GF-D8 (cell line): ENCODE data around the gene GOLGA6L26.
"Not testable (repeated sequence)": the region's sequence is repeated elsewhere in the genome, so short reads cannot be mapped to it uniquely, and the experiment has no call there.

Experiments used
- DNase-seq: peaks from one replicate; lab custom pipeline; 2025; lab: John Stamatoyannopoulos, UW

The GOLGA6L26 gene

DNA sequence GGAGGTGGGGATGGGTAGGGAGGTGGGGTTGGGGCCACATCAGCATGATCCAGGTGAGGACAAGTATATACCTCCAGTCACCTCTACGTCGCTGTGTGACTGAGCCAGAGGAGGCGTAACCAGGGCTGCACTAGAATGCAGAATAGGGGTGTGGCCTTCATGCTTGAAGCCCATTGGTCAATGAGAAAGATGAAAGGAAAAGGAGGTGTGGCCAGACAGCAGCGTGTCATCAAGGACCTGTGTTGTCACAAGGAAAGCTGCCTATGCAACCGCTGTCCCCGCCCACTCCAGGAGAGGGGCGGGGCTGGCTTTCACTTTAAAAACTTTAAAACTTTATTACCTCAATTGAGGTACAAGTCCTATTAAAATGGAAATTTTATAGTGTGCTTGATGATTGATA lies at the start of gene GOLGA6L26:
TSS of gene GOLGA6L26 (minus strand) at position 101 of the 400 bp plus-strand sequence. CDS start at position 40, 61 bp downstream.
- not testable (repeated sequence) for DNase-seq

GRCh38 chr15:23381192-23381591 lies 47.2 kb upstream of the GOLGA6L26 start:
- DNase-seq, result not testable (repeated sequence)

- not testable (repeated sequence) for DNase-seq
Observed at GRCh38 chr15:23380700-23381099, 46.7 kb upstream of the GOLGA6L26 start.

GRCh38 chr15:23378946-23379345 lies 45.0 kb upstream of the GOLGA6L26 start:
- DNase-seq, result not testable (repeated sequence)

DNA sequence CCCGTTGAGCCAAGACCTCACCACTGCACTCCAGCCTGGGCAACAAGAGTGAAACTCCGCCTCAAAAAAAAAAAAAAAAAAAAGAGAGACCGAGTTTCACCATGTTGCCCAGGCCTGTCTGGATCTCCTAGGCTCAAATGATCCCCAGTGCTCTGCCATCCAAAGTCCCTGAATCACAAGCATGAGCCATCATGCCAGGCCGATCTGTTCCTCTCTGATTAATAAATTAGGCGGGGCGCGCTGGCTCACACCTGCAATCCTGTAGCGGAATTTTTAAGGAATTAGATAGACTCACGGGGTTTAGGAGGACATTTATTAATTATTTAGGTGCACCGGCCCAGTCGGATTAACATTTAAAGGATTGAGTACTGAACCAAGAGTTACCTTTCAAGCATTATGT lies 40.2 kb upstream of the GOLGA6L26 start:
- DNase-seq, result not testable (repeated sequence)

DNA sequence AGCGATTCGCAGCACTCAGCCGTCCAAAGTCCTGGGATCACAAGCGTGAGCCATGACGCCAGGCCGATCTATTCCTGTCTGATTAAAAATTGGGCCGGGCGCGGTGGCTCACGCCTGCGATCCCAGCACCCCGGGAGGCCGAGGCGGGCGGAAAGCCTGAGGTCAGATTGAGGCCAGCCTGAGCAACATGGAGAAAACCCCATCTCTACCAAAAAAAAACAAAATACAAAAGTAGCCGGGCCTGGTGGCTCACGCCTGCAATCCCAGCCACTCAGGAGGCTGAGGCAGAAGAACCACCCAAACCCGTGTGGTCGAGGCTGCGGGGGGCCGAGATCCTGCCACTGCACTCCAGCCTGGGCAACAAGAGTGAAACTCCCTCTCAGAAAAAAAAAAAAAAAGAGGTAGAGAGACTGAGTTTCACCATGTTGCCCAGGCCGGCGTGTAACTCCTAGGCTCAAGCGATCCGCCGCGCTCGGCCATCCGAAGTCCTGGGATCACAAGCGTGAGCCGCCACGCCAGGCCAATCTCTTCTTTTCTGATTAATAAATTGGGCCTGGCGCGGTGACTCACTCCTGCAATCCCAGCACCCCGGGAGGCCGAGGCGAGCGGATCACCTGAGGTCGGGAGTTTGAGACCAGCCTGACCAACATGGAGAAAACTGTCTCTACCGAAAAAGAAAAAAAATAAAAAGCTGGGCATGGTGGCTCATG lies 39.0 kb upstream of the GOLGA6L26 start:
- not testable (repeated sequence) for DNase-seq

- no peak for DNase-seq
Observed at GRCh38 chr15:23372284-23372683, 38.3 kb upstream of the GOLGA6L26 start.

- not testable (repeated sequence) for DNase-seq
Observed at GRCh38 chr15:23371868-23372267, 37.9 kb upstream of the GOLGA6L26 start.

DNA sequence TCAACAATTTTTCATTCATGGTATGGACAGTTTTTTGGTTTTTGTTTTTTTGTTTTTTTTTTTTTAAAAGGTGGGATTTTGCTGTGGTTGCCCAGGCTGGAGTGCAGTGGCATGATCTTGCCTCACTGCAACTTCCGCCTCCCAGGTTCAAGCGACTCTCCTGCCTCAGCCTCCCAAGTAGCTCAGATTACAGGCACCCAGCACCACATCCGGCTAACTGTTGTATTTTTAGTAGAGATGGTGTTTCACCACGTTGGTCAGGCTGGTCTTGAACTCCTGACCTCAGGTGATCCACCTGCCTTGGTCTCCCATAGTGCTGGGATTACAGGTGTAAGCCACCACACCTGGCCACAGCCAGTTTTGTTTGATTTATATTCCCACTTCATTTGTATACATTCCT lies 37.1 kb upstream of the GOLGA6L26 start:
- not testable (repeated sequence) for DNase-seq

DNA sequence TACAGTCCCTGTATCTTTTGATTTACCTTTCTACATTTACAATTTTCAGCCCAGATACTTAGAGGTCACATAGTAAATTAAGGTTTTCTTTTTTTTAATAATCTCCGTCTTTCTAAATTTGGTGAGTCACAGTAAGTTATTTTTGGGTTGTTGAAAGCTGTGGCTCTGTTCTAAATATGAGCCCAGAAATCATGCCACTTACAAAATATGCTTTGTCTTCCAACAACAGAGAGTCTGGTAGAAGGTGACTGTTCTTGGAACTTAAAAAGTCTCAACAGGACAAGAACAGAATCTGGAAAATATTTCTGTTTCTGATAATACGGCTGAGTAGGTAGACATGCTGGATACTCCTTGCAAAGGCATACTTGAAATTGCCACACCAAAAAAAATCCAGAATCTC lies 36.6 kb upstream of the GOLGA6L26 start:
- DNase-seq, result no peak

DNA sequence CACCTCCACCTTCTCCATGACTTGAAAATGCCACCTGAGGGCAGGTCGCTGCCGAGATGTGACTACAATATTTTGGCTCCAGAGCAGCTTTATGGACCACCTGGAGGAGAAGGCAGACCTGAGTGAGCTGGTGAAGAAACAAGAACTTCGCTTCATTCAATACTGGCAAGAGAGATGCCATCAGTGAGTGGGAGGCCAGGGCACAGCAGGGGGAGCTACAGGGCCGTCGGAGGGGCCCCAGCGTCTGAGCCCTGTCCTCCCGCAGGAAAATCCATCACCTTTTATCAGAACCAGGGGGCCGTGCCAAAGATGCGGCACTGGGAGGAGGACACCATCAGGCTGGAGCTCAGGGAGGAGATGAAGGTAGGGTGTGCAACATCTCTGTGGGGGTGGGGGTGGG lies 30.3 kb upstream of the GOLGA6L26 start:
- not testable (repeated sequence) for DNase-seq

DNA sequence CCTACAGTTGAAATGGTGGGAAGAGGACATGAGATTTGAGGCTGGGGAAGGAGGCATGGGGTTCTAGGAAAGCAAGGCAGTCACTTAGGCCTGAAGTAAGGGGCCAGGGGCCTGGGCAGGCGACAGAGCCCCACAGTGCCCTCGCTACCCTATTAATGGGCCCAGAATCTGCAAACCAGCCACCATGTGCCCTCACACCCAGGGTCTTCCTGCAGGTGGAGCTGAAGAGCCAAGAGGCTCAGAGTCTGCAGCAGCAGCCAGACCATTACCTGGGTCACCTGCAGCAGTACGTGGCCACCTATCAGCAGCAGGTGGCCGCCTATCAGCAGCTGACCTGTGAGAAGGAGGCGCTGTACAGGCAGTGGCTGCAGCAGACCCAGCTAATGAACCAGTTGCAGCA lies 28.6 kb upstream of the GOLGA6L26 start:
- not testable (repeated sequence) for DNase-seq

GRCh38 chr15:23354448-23354847 lies 20.5 kb upstream of the GOLGA6L26 start, which contains the start of gene GOLGA8S:
TSS of gene GOLGA8S (plus strand) at chr15:23354748. CDS start at chr15:23354810, 62 bp downstream.
- not testable (repeated sequence) for DNase-seq

DNA sequence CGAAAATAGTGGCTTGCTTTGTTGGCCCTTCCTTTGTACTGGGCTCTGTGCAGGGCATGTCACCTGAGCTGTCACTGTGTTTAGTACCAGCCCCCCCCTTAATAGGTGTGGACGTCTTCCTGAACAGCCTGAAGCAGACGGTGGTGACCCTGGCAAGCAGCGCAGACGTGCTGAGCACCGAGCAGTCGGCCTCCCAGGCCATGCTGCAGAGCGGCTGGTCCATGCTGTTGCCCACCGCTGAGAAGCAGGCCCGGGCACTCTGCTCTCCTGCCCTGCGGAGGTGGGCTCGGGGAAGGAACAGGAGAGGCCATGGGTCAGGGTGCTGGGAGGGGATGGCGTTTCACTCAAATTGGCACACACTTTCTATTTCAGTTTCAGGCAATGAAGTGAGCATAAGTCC lies 22.8 kb downstream of the GOLGA6L26 start:
- DNase-seq, result not testable (repeated sequence)

- DNase-seq, result not testable (repeated sequence)
Observed at GRCh38 chr15:23305921-23306320, 28.1 kb downstream of the GOLGA6L26 start.

- not testable (repeated sequence) for DNase-seq
Observed at GRCh38 chr15:23304805-23305204, 29.2 kb downstream of the GOLGA6L26 start.

- not testable (repeated sequence) for DNase-seq
Observed at GRCh38 chr15:23304267-23304666, 29.7 kb downstream of the GOLGA6L26 start.

DNA sequence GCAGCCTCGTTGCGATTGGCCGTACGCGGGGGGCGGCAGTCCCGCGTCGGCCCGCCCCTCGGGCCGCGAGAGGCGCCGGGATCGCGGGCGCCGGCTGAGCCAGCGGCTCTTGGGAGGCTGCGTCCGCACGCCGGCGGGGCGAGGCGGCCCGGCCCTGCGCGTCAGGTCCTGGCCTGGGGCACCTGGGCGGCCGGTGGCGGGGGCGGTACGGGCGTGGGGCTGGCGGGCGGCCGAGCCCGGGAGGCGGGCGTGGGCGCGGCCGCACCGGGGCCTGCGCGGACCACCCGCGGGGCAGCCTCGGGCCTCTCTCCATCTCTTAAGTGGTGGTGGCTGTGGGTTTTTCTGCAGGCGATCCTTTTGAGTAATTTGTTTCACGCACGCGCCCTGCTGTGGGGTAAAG lies 30.3 kb downstream of the GOLGA6L26 start:
- DNase-seq, result not testable (repeated sequence)

GRCh38 chr15:23303246-23303645 lies 30.8 kb downstream of the GOLGA6L26 start:
- not testable (repeated sequence) for DNase-seq
